ENCODE measurements around the gene SEC24C.

SEC24C gene

GRCh38 chr10:73765066-73765465 is 20.9 kb downstream of the SEC24C start:
- FAIRE-seq, result no peak
- no peak for DNase-seq (ENCODE audit: extremely low spot score, insufficient read length, low read depth)

GRCh38 chr10:73768881-73769280 is 24.7 kb downstream of the SEC24C start:
- no peak for DNase-seq (ENCODE audit: extremely low spot score, insufficient read length, low read depth)
- no peak for FAIRE-seq

GRCh38 chr10:73769396-73769795 is 25.2 kb downstream of the SEC24C start:
- DNase-seq (ENCODE audit: extremely low spot score, insufficient read length, low read depth) (no peak), FAIRE-seq (no peak)

GRCh38 chr10:73771722-73772280 is 27.6 kb downstream of the SEC24C start:
- peak; percentile 72 for DNase-seq (ENCODE audit: extremely low spot score, insufficient read length, low read depth)
- peak; percentile 70 for FAIRE-seq

GRCh38 chr10:73772281-73773151 is 28.3 kb downstream of the SEC24C start:
- FAIRE-seq (peak; percentile 68), DNase-seq (ENCODE audit: extremely low spot score, insufficient read length, low read depth) (peak; percentile 56)

GRCh38 chr10:73773152-73773879 is 29.1 kb downstream of the SEC24C start:
- no peak for DNase-seq (ENCODE audit: extremely low spot score, insufficient read length, low read depth)

GRCh38 chr10:73774637-73775036 is 30.5 kb downstream of the SEC24C start:
- DNase-seq (ENCODE audit: extremely low spot score, insufficient read length, low read depth) (no peak), FAIRE-seq (no peak)

More at GRCh38 chr10:73773152-73773879, 29.1 kb downstream of the SEC24C start:
- FAIRE-seq, result no peak

GRCh38 chr10:73779018-73779417 is 34.8 kb downstream of the SEC24C start:
- DNase-seq (ENCODE audit: extremely low spot score, insufficient read length, low read depth) (no peak), FAIRE-seq (no peak)

- FAIRE-seq (no peak), DNase-seq (ENCODE audit: extremely low spot score, insufficient read length, low read depth) (no peak)
These were observed 35.5 kb downstream of the SEC24C start for GRCh38 chr10:73779539-73780197.

GRCh38 chr10:73780301-73780700 is 36.1 kb downstream of the SEC24C start:
- no peak for FAIRE-seq

GRCh38 chr10:73780966-73781365 is 36.8 kb downstream of the SEC24C start:
- no peak for FAIRE-seq
- no peak for DNase-seq (ENCODE audit: extremely low spot score, insufficient read length, low read depth)

More at GRCh38 chr10:73780301-73780700, 36.1 kb downstream of the SEC24C start:
- DNase-seq (ENCODE audit: extremely low spot score, insufficient read length, low read depth), result no peak

GRCh38 chr10:73781548-73781878 is 37.3 kb downstream of the SEC24C start:
- no peak for FAIRE-seq

GRCh38 chr10:73781879-73782748 is 37.9 kb downstream of the SEC24C start, which contains the start of gene CHCHD1:
Gene CHCHD1 (plus strand): TSS chr10:73782048. CDS start chr10:73782076, 28 bp downstream.
- FAIRE-seq, result peak; percentile 94
- peak; percentile 71 for DNase-seq (ENCODE audit: extremely low spot score, insufficient read length, low read depth)

More at GRCh38 chr10:73781548-73781878, 37.3 kb downstream of the SEC24C start:
- DNase-seq (ENCODE audit: extremely low spot score, insufficient read length, low read depth), result no peak

- no peak for DNase-seq (ENCODE audit: extremely low spot score, insufficient read length, low read depth)
- no peak for FAIRE-seq
These were observed 38.5 kb downstream of the SEC24C start for GRCh38 chr10:73782749-73783085.

- FAIRE-seq (peak; percentile 96), DNase-seq (ENCODE audit: extremely low spot score, insufficient read length, low read depth) (peak; percentile 83)
These were observed 41.1 kb downstream of the SEC24C start, which contains the start of gene ZSWIM8 for GRCh38 chr10:73785211-73785720. Gene ZSWIM8 (plus strand): TSS chr10:73785606. CDS start chr10:73785879, 273 bp downstream.

- FAIRE-seq (no peak), DNase-seq (ENCODE audit: extremely low spot score, insufficient read length, low read depth) (no peak)
These were observed 41.7 kb downstream of the SEC24C start for GRCh38 chr10:73785721-73786511.

GRCh38 chr10:73786512-73786885 is 42.3 kb downstream of the SEC24C start:
- no peak for FAIRE-seq
- DNase-seq (ENCODE audit: extremely low spot score, insufficient read length, low read depth), result no peak

Data from GM18507 (cell line).